Spinal cord (tissue), 10 donors: ENCODE data around the gene PGBD2. TPM values are rescaled to one million over a fixed set of nuclear protein-coding genes. Genes with fewer than 3 reads are reported as not detected.
A peak's percentile ranks its signal among the peaks of the same experiment; 100 is the strongest.
"Not testable (repeated sequence)": the region's sequence is repeated elsewhere in the genome, so short reads cannot be mapped to it uniquely, and the experiment has no call there.

Source experiments
- DNase-seq, 6 donors: peaks; one replicate each; pipeline versions ENCODE4 v3.0.0 to v3.0.0-alpha.2; 2013 to 2015; ENCODE audit warnings: low spot score in 6 of 6, low read depth in 4 of 6
- H3K27ac ChIP-seq: one replicate; pipeline ENCODE4 v1.5.1; 2013; ENCODE audit warnings: low read depth, low read length, control low read depth
- H3K27me3 ChIP-seq: one replicate; pipeline ENCODE4 v1.6.1; 2013; ENCODE audit warnings: low read length; ENCODE audit not compliant: control insufficient read depth, insufficient read depth
- H3K36me3 ChIP-seq: one replicate; pipeline ENCODE4 v1.6.1; 2013; ENCODE audit warnings: low read length; ENCODE audit not compliant: control insufficient read depth, insufficient read depth
- H3K4me1 ChIP-seq: one replicate; pipeline ENCODE4 v1.6.1; 2013; ENCODE audit warnings: low read length; ENCODE audit not compliant: control insufficient read depth, insufficient read depth
- H3K4me3 ChIP-seq: one replicate; pipeline ENCODE4 v1.5.1; 2013; ENCODE audit warnings: low read depth, low read length, control low read depth
- H3K9me3 ChIP-seq: one replicate; pipeline ENCODE4 v1.6.1; 2013; ENCODE audit warnings: low read length; ENCODE audit not compliant: control insufficient read depth, insufficient read depth
- WGBS: methylation state at CpG from one replicate; pipeline ENCODE4 v1.1.5; 2013; ENCODE audit warnings: missing lambda C conversion rate; ENCODE audit not compliant: insufficient coverage; 5-methylcytosine and 5-hydroxymethylcytosine counted together
- polyA plus RNA-seq, 2 donors: library from polyadenylated mRNA; unstranded; fragments of 120-200 nt; gene quantifications; one replicate each; pipeline ENCODE4 v1.2.1, GENCODE V29; 2013; ENCODE audit not compliant: insufficient read length in 2 of 2
- total RNA-seq, 2 donors: library from RNA; depleted of rRNA in 1 of 2; stranded (reverse); fragments of 120-200 nt in 1 of 2; fragments of >200 nt in 1 of 2; gene quantifications; one replicate each; pipeline versions ENCODE4 v1.2.3 to v1.2.4, GENCODE V29; 2013 to 2014
- donor health status: healthy.

Gene PGBD2
- total and polyA plus RNA-seq, 4 donors = 6.8 to 8.9 (median 7.5) TPM

GRCh38 chr1:248924696-248925532 is 18.9 kb downstream of the PGBD2 start:
- H3K27ac ChIP-seq = no peak overlapping the region
- 92% methylated on average over 4 of the region's 10 CpGs for WGBS
- H3K27me3 ChIP-seq = no peaks in the 10 kb centered on the region
- no peaks in the 10 kb centered on the region for H3K4me1 ChIP-seq
- H3K9me3 ChIP-seq = no peaks in the 10 kb centered on the region
- no peak overlapping the region for H3K4me3 ChIP-seq
- no peaks in the 10 kb centered on the region for H3K36me3 ChIP-seq
- peak in 3 of 6 donors; percentile 7 to 64 (median 55) for DNase-seq

- not testable (repeated sequence) for H3K4me1 ChIP-seq, H3K4me3 ChIP-seq, H3K36me3 ChIP-seq, DNase-seq, H3K9me3 ChIP-seq, H3K27me3 ChIP-seq, H3K27ac ChIP-seq
- WGBS = no CpG with 5 or more reads among the region's 4 CpGs
These were observed 19.8 kb downstream of the PGBD2 start for GRCh38 chr1:248925859-248926258.

DNA sequence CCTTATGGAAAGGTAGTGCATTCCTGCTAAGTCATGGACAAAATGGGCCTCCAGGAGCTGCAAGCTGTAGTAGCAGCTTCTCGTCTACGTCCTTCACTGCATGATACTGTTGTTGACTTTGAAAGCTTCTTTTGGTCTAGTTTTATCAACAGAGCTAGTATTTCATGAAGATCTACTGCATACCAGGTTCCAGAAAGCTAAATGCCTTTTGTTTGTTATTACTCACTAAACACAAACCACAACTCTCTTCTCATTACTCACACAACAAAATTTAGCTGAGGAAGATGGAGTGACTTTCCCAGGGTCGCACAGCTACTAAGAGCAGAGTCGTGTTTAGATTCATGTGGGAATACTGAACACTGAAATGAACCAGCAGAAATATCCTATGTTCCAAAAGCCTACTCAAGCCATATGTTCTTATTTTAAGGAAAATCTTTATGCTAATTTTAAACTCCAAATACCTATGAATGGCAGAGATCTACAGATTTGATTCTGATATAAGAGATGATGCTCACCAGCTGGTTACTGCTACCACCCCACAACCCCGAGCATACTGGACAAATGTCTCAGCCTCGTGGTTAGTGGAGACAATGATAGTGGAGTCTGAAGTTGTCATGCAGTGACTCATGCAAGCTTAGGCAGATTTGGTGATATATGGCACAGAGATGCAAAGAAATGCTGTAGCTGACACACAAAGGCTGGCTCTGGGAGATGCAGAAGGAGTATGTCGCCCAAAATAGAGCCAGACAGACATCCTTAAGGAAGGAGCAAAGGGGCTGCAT is 20.6 kb downstream of the PGBD2 start:
- no peaks in the 10 kb centered on the region for H3K27me3 ChIP-seq
- 86% methylated on average over 1 of the region's 7 CpGs for WGBS
- no peak overlapping the region for H3K4me3 ChIP-seq
- H3K9me3 ChIP-seq = no peaks in the 10 kb centered on the region
- DNase-seq = no peak
- H3K36me3 ChIP-seq = no peaks in the 10 kb centered on the region
- H3K27ac ChIP-seq = no peak overlapping the region
- H3K4me1 ChIP-seq = no peaks in the 10 kb centered on the region

- not testable (repeated sequence) for H3K9me3 ChIP-seq, DNase-seq, H3K27ac ChIP-seq, H3K27me3 ChIP-seq, H3K4me1 ChIP-seq, H3K4me3 ChIP-seq, H3K36me3 ChIP-seq
- no CpG with 5 or more reads among the region's 3 CpGs for WGBS
These were observed 21.2 kb downstream of the PGBD2 start for GRCh38 chr1:248927283-248927682.

DNA sequence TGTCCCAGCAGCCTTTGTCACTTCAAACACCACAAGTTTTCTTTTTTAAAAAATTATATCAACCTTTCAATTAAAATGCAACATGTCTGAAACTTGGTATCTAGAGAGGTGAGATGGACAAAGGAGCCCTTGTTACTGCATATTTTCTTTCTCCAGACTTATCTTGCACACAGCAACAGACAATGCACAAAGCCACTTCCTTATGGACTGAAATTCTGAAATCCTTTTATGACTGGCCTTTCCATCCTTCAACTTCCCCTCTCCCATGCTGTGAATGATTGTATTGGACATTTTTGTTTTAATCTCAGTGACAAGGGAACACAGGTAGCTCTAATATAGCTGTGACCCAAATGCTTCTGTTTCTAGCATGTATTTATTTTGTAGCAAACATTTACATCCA is 22.1 kb downstream of the PGBD2 start:
- not testable (repeated sequence) for H3K27me3 ChIP-seq, H3K9me3 ChIP-seq, H3K27ac ChIP-seq, H3K4me1 ChIP-seq, H3K36me3 ChIP-seq, H3K4me3 ChIP-seq, DNase-seq

DNA sequence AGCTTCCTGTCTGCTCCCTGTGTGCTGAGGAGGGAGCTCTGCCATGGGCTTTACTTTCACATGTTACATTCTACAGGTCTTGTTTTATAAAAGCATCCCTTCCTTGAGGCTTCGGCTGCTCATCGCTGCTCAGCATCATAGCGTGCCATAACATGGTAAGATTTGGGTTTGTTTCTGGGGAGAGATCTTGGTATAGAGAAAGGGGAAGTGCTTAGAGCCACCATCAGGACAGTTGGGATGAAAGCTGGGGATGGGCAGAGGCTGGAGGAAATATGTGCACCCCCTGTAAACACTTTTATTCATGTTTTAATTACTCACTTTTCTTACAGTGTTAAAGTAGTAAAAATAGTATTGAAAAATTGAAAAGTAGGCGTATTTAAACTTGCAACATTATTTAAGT is 24.0 kb downstream of the PGBD2 start:
- not testable (repeated sequence) for H3K36me3 ChIP-seq, H3K9me3 ChIP-seq, H3K27ac ChIP-seq, H3K4me3 ChIP-seq, DNase-seq, H3K27me3 ChIP-seq, H3K4me1 ChIP-seq
- WGBS = 100% methylated on average over 2 of the region's 4 CpGs

DNA sequence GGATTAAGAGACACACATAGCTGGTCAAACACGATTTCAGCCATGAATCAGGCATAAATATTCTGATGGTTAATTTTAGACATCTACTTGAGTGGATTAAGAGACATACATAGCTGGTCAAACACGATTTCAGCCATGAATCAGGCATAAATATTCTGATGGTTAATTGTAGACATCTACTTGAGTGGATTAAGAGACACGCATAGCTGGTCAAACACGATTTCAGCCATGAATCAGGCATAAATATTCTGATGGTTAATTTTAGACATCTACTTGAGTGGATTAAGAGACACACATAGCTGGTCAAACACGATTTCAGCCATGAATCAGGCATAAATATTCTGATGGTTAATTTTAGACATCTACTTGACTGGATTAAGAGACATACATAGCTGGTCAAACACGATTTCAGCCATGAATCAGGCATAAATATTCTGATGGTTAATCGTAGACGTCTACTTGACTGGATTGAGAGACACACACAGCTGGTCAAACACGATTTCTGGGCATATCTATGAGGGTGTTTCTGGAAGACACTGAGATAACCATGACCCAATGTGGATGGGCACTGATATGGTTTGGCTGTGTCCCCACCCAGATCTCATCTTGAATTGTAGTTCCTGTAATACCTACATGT is 32.3 kb downstream of the PGBD2 start:
- H3K36me3 ChIP-seq, DNase-seq, H3K4me3 ChIP-seq, H3K9me3 ChIP-seq, H3K27ac ChIP-seq, H3K4me1 ChIP-seq, H3K27me3 ChIP-seq: not testable (repeated sequence)
- WGBS = 29% methylated on average over 1 of the region's 9 CpGs

GRCh38 chr1:248944134-248944999 is 38.3 kb downstream of the PGBD2 start:
- H3K4me3 ChIP-seq, H3K36me3 ChIP-seq, H3K27ac ChIP-seq, H3K9me3 ChIP-seq, H3K4me1 ChIP-seq, H3K27me3 ChIP-seq, DNase-seq: not testable (repeated sequence)
- 65% methylated on average over 5 of the region's 77 CpGs for WGBS

DNA sequence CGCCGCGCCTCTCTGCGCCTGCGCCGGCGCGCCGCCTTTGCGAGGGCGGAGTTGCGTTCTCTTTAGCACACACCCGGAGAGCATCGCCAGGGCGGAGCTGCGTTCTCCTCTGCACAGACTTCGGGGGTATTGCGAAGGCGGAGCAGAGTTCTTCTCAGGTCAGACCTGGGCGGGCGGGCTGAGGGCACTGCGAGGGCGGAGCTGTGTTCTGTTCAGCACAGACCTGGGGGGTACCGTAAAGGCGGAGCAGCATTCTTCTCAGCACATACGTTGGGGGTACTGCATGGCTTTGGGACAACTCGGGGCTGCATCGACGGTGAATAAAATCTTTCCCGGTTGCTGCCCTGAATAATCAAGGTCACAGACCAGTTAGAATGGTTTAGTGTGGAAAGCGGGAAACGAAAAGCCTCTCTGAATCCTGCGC is 39.0 kb downstream of the PGBD2 start:
- not testable (repeated sequence) for H3K27me3 ChIP-seq, DNase-seq, H3K4me1 ChIP-seq, H3K4me3 ChIP-seq, H3K27ac ChIP-seq, H3K36me3 ChIP-seq, H3K9me3 ChIP-seq
- no CpG with 5 or more reads among the region's 33 CpGs for WGBS
